ENCODE results near the gene TNS1.

Gene TNS1

DNA sequence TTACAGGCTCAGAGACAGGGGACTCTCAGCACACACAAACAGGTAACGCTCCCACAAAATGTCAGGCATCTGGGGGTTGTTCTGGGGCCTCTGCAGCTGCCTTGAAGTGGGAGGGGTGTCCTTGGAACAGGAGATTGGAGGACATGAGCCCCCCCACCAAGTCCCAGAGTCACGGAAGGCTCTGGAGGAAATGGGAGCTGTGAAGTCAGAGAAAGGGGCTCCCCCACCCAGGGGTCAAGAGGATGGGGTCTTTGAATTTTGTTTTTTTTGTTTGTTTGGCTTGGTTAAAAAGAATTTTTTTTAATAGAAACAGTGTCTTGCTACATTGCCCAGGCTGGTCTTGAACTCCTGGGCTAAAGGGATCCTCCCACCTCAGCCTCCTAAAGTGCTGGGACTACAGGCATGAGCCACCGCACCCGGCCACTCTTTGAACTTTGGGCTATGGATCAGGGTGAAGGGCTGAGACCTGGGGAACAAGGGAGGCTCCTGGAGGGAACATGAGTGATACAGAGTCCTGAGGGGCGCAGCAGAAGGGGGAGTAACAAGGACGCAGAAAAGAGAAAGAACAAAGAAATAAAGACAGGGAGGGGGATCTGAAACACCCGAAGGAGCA lies 46.8 kb downstream of the TNS1 start:
- FAIRE-seq, result no peak

DNA sequence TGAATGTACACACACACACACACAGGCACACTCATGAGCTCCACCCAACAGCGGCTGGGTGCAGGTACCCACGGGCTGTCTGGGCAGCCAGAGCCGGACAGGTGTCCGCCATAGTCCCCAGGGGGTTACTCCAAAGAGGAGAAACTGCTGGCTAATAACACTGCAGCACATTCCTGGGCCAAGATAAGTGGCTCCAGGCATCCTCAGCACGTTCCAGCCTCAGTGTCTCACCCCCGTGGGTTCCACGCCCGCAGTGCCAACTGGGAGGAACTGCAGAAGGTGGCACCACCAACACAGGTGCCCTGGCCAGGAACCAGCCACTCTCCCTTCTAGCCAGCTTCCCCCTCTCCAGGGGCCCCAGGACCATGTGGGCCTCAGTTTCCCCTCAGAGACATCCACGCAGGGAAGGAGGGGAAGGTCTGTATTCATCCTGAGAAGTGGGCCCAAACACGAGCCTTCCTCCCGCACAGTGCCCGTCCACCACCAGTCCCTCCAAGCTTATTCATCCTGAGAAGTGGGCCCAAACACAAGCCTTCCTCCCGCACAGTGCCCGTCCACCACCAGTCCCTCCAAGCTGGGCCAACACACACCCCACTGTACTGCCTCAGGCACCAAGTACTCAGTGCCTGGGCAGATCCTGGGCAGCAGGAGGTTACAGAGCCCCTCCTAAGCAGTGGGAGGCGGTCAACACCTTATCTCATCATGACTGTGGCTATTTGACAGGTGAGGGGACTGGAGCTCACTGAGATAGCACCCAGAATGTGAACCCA lies 47.6 kb downstream of the TNS1 start:
- FAIRE-seq, result no peak

DNA sequence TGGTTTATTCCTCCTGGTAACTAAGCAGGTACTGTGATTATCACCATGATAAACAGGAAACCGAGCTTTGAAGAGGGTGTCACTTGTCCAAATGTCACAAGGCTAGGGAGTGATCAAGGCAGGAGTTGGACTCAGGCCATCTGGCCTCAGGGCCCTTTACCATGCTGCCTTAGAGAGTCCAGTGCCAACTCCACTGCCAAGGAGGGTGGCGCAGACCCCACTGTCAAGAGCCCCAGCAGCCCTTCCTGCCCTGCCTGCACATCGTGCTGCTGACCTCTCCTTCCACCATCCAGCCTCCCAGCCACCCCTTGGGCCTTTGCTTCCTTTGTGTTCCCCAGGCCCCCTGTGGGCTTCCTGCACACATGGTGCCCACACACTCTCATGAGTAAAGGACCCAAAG lies 48.3 kb downstream of the TNS1 start:
- FAIRE-seq, result no peak

DNA sequence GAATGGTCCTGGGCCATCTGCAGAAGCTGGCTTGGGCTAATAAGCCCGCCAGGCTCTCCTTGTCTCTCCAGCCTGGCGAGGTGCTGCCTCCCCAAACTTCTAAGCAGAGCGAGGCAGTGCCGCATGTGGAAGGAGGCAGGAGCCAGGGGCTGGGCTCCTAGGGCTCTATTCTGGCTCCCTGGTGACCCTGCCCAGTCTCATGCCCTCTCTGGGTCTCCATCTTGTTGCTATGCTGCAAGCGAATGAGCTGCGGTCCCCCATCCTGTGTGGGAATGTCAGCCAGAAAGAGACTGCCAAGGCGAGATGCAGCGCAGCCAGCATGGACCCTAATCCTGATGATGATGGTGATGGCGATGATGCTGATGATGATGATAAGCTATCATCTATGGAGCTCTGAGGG lies 48.7 kb downstream of the TNS1 start:
- no peak for FAIRE-seq

DNA sequence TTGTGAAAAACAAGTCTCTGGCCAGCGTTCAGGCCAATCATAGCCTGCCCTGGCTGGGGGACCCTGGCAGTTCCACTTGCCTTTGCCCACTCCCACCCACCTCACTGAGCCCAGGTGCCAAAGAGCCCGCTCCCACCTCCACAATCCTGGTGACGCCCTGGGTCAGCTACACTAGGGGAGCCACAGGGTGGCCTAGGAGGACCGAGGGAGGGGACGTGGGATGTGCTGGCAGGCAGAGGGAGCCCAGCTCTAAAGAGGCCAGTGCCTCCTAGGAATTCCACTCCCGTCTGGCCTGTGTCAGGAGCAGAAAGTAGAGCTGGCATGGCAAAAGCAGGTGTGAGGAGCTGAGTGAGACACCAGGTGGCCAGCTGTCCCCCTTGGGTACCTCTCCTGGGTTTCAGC lies 49.3 kb downstream of the TNS1 start:
- no peak for FAIRE-seq

DNA sequence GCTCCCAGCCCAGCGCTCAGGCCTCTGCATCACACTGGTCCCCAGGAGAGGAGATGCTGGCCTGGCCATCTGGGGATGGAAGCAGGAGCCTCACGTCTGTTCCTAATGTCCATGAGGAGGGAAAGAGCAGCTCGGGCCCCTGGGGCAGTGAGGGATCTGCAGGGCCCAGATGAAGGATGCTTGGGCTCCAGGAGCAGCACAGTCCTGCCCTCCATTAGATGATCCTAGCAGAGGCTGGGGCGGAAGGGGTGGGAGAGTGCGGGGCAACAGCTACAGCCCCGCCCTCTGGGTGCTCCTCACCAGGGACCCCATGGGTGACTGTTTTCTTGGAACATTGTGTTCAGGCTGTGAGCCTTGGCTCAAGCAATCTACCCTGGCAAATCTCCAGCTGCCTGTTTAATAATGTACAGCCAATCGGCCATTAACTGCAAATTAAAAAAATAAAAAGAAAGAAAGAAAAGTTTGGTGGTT lies 49.7 kb downstream of the TNS1 start:
- FAIRE-seq, result no peak

DNA sequence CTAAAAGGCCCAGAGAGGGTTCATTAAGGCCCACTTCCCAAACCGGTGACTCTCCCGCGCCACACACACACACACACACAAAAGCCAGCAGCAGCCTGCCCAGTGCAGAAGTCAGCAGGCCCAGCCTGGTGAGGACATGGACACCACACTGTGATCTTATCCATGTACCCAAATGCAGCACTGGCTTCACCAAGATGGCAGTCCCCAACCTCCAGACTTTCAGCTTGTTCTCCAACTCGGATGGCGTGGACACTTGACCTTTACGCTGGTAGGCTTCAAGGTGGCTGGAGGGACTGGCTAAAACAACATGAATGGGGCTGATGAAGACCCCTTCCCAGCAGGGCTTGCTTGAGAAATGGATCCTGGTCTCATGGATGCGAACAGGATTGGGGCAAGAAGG lies 50.4 kb downstream of the TNS1 start:
- FAIRE-seq, result no peak

DNA sequence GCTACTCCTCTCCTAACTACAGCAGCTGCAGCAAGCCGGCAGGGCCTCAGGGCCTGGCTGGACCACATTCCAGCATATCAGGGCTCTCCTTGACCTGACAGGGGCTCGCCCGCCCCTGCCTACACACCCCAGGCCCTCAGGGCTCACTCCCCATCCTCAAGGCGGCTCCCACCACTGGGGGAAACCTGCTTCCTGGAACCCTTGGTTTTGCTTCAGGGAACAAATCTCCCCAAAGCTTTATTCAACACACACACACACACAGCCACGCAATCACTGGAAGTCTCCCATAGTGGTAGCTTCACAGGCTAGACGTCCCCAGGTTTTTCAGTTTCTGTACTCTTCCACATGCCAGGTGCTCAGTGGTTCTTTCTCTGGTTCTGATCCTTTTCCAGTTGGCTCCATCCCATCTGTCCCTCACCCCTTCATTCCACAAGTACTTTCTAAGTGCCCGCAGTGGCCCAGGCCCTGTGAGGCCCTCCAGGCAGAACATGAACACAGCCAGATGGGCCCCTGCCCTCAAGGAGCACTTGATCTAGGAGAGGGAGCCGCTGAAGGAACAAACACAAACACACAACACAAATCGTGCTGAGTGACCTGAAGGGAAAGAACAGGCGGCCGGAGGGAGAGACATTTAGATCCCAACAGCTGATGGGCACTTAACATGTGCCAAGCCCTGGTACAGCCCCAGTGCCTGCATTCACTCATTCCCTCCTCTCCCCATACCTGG lies 51.1 kb downstream of the TNS1 start:
- no peak for FAIRE-seq

DNA sequence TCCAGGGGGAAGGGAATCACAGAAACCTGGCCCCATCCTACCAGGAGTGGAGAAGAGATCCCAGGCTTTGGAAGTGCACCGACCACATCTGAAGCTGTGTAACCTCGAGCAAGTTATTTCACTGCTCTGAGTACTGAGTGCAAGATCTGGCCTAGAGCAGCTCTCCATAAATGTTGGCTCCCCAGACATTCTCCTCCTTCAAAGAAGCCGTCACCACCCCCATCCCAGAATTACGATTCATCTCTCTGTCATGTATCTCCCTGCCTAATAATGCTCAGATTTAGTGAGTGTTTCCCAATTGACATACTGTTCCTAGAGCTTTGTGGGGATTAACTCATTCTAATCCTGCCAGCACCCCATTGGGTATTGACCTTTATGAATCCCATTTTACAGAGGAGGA lies 51.7 kb downstream of the TNS1 start:
- no peak for FAIRE-seq

DNA sequence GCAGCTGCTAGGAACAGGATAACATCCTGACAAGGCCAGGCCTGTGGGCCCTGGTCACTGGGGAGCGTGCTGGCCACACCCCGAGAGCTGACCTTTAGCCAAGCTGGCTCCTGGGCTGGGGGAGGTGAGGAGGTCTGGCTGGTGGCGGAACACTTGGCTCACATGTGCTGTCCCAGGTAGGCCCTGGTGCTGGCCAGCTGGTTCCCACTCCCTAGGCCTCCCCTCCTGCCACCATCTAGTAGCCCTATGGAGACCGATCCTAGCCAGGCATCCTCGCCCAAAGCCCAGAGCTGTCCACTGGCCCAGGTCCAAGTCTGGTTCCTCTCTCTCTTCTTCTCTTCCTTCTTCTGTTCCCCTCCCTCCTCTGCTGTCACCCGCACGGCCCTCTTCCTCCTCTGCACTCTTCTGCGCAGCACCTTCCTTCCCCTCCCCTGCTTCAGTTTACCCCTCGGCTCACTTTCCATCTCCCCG lies 52.4 kb downstream of the TNS1 start:
- no peak for FAIRE-seq

DNA sequence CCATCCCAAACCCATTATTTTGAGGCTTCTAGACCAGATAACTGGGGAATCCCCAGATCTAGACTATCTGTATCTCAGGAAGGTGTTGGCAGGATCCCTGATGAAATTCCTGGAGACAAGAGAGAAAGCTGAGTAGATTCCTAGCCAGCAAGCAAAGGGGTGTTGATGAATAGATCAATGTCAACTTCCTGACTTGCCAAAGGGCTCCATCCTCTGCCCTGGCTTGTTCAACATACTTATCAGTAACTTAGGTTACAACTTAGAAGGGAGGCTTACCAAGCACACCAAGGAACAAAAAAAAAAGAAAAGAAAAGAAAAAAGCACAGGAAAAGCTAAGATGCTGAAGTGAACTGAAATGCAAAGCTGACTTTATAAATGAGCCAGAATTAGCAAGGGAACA lies 53.3 kb downstream of the TNS1 start:
- FAIRE-seq, result no peak

DNA sequence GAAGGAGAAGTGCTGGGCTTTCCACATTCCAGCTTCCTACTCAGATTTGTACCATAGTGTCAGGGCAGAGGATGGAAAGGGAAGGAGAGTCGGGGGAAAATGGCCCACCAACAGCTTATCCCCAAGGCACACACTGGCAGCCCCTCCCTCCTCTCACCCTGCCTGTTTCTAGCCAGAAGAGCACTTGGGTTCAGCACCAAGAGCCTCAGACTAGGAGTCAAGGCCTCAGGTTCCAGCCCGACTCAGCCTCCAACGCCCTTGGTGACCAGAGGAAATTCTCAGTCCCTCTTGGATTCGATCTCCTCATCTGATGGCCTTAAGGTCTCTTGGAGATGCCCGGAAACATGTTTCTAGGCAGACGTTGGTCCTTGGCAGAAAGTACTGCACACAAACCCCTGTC lies 53.9 kb downstream of the TNS1 start:
- FAIRE-seq, result no peak

DNA sequence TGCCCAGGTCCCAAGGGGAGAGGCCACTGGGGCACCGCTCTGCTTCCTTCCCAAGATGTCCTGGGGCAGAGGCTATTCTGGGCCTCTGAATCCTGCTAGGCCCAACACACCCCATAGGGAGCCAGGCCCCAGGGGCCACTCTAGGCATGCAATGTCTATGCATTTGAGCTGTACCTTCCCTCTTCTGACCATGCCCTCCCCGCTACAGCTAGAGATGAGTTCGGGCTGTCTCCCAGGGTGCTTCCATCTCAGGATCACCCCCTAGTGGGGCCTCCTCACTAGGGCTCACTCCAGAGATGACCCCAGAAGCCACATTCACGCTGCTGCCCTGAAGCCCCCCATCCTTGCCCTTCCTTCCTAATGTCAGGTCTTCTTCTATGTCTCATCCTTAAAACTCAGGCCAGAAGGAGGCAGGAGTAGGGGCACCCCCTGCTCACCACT lies 54.4 kb downstream of the TNS1 start:
- FAIRE-seq, result no peak

DNA sequence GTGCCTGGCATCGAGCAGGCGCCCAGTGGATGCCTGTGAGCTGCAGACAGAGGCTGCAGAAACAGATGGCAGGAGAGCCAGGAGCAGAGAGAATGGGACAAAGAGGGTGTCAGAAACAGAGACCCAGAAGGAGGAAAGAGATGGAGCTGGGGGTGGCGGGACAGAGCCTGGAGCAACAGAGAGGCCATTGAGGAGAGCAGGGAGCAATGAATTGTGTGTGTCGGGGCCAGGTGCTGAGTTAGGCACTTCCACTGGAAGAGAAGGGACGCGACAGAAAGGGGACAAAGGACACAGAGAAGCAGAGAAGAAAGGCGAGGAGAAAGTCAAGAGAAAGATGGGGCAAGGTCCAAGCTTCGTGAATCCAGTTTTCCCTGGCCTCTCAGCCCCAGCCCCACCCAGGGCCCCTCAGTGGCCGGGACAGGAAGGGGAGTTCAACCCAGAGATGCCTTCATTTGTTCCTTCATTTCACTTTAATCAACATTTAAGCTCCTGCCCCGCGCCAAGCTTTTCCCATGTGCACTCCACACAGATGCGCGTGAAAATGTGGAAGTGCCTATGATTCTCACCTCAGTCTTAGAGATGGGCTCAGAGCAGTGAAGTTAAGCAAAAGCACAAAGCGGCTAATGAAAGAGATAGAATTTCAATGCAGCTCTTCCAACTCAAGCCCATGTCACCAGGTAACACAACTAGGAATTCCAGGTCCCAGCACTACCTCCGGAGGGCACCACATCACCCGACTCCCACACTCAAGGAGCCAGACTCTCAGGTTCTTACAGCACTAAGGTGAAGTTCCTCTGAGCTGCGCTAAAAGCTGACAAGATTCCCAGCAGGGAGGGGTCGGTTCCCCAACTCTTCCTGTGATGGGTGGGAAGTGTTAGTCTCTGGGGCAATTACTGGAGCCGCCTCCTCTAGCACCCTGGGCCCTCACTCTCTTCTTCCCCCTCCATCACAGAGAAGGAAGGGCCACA lies 55.1 kb downstream of the TNS1 start:
- FAIRE-seq, result no peak

DNA sequence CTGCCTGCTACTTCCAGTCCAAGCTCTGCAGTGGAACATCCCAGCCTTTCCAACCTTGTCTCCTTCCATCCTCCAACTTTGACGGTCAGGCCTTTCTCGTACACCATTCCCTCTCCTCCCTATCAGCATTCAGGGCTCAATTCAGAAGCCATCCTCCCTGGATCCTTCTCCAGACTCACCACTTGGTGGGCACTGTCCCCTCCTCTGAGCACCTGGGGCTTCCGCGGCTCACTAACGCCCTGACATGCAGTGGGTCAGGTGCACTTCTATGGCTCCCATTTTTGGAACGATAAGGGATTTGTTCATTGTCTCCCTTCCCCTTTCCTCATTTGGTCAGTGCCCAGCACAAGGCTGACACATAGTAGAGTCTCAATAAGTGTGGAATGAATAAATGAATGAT lies 56.7 kb downstream of the TNS1 start:
- no peak for FAIRE-seq

DNA sequence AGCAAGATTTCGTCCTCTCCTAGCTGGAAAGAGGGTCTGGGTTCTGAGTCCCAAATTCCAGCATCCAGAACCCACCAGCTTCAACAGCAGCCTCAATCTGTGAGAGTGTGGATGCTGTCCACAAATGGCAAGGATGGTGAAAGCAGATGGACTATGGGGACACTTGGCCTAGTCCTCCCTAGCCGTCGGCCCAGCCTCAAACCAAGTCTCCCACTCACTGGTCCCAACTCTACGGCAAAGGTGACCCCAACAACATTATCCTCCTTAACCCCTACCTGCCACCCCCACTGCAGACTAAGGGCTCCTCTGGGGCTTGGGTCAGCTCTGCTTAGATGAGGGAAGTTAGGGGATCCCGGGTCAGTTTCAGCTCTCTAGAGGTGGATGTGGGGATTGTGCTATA lies 57.3 kb downstream of the TNS1 start:
- no peak for FAIRE-seq

DNA sequence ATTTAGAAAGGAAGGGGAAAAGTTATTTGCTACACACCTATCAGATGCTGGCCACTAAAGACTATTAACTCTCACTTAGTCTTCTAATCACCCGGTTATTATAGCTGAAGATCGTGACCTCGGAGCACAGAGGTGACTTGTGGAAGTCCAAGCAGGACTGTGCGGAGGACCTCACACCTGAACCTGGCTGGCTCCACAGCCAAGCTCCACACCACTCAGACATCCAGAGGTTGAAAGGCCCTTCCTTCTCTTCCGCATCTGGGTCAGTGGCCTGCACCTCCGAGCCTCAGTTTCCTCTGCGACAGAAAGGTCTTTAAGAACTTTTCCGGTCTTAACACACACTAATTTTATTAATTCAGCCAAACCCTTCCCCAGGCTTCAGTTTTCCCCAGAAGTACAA lies 57.9 kb downstream of the TNS1 start:
- no peak for FAIRE-seq

DNA sequence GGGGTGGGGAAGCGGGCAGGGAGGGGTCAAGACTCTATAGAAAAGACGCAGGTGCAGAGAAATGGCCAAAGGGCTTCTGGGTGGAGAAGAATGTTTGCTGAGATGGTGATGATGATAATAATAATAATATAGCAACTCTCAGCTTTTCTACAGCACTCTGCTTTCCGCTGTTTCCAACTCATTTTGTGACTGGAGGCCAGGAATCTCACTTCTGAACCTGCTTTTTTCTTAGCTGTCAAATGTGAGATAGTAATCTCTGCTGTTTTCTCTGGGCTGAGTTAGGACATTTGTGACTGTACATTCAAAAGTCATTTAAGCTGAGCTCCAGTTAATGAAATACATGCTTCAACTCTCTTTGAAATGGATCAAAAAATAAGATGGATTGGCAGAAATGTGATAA lies 58.4 kb downstream of the TNS1 start:
- FAIRE-seq, result no peak

DNA sequence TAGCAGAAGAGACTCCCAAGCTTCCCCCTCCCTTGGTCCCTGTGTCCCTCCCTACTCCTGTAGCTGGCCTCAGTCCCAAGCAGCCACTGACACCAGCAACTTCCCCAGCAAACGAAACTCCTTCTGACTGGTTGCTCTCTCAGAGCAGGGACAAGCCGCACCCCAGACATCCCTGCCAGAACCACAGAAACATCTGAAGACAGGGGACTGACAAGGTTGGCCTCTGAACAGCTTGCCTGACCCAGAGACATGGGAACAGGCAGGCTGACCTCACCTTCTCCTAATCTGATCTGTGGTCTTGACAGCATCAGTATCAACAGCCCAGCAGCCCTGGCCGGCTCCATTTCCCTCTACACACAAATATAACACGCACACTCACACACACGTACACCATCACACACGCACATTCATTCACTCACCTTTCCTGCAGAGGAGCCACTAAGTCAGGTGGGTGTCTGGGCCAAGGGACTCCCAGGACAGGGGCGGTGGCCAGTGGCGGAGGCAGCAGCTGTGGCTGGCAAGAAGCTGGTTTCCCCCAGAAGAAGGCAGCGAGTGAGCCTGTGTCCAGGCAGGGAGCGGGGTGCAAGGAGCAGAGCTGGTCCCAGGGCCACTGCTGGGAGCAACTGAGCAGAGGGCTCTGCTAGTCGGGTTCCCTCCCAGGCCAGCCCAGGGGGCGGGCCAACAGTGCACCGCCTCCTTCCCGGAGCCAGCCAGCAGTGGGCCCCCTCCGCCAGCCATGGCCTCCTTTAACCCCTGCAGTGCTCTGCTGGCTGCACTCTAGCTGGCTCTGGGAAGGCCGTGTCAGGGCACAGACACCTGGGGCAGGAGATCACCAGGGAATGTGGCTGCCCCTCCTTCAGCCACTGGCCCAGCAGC lies 59.1 kb downstream of the TNS1 start:
- FAIRE-seq, result no peak

DNA sequence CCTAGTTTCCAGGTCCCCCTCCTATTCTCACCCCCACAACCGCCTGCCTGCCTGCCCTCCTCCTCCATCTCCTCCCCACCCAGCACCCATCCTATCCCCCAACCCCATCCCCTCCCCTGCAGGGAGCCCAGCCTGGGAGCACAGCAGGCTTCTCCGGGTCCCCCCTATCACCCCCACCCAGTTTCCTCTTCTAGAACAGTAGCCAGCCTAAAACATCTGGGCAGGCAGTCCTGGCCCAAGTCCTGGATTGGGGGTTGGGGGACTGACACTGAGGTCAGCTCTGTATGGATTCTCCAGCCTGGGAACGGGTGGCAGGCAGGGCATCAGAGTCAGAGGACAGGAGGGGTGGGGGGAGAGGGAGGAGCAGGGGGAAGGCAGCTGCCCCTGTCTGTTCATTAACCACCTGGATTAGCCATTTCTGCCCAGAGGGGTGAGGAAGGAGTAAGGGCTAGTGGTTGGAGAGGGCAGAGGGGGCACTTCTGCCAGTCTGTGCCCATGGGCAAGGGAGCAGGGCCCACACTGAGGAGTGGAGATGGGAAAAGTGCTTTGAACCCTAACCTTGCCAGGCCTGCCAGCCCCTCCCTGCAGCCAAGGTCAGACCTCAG lies 60.0 kb downstream of the TNS1 start:
- FAIRE-seq, result no peak
